Activated B cell treated with CpG ODN at 0.5 μM for 24 hours (primary cell): ENCODE measurements around the gene ZDHHC8. TPM values are rescaled to one million over a fixed set of nuclear protein-coding genes. Genes with fewer than 3 reads are reported as not detected.

ENCODE experiments used
- ATAC-seq: fragments of 200-7000 bp; cut with Tn5 transposase; one replicate; pipeline ENCODE4 v1.10.0; 2021; ENCODE audit warnings: low read depth, mild to moderate bottlenecking, moderate library complexity
- CTCF ChIA-PET: fragments of 350-600 bp; sonication (Branson Sonifier 250); formaldehyde crosslinking; loops from one replicate; lab custom pipeline; 2021; ENCODE audit warnings: antibody characterized with exemption; lab: Charles Lee
- POLR2A ChIA-PET: fragments of 350-600 bp; sonication (Branson Sonifier 250); formaldehyde crosslinking; loops from one replicate; lab custom pipeline; 2021; ENCODE audit warnings: antibody characterized with exemption; lab: Charles Lee
- DNase-seq: peaks from one replicate; pipeline ENCODE4 v3.0.0; 2022
- H3K27ac Mint-ChIP-seq: one replicate; pipeline ENCODE4 v1.8.0; 2020; ENCODE audit warnings: mixed read lengths
- H3K27me3 Mint-ChIP-seq: one replicate; pipeline ENCODE4 v1.8.0; 2021; ENCODE audit warnings: mixed read lengths
- H3K36me3 Mint-ChIP-seq: one replicate; pipeline ENCODE4 v1.8.0; 2021; ENCODE audit warnings: low read depth, mixed read lengths
- H3K4me1 Mint-ChIP-seq: one replicate; pipeline ENCODE4 v1.8.0; 2021; ENCODE audit warnings: mixed read lengths
- H3K4me3 Mint-ChIP-seq: one replicate; pipeline ENCODE4 v1.8.0; 2020; ENCODE audit warnings: mild to moderate bottlenecking, mixed read lengths
- H3K9me3 Mint-ChIP-seq: one replicate; pipeline ENCODE4 v1.8.0; 2020; ENCODE audit warnings: mixed read lengths
- CTCF ChIP-seq: fragments of 200-600 bp; IDR thresholded peaks from one replicate; pipeline ENCODE4 v1.8.0; 2022; ENCODE audit warnings: antibody characterized with exemption, mild to moderate bottlenecking
- intact Hi-C: fragments of 100-400 bp; cut with micrococcal nuclease; formaldehyde crosslinking; loops from one replicate; pipeline ENCODE4 v1.15.1; 2024
- total RNA-seq: library from RNA; stranded (reverse); gene quantifications from 2 replicates; pipeline ENCODE4 v1.2.3, GENCODE V29; 2022

Gene ZDHHC8
- total RNA-seq, 1 donor from 2014 or later: 65.6 TPM

- intact Hi-C loops: no loop called here
- TF ChIP-seq CTCF: no peak
- ChIA-PET POLR2A (no interaction called here), CTCF (no interaction called here)
- Mint-ChIP-seq H3K4me1 (peaks cover 42% of the 10 kb centered on the region), H3K4me3 (no peak overlapping the region), H3K27ac (no peak overlapping the region), H3K27me3 (no peaks in the 10 kb centered on the region), H3K36me3 (peaks cover 6% of the 10 kb centered on the region), H3K9me3 (no peaks in the 10 kb centered on the region)
- ATAC-seq (no peak), DNase-seq (no peak)
Measured at GRCh38 chr22:20135265-20135664, 3.7 kb downstream of the ZDHHC8 start.

- Mint-ChIP-seq H3K4me1 (peaks cover 41% of the 10 kb centered on the region), H3K4me3 (no peak overlapping the region), H3K27me3 (no peaks in the 10 kb centered on the region), H3K27ac (no peak overlapping the region), H3K9me3 (no peaks in the 10 kb centered on the region), H3K36me3 (peaks cover 6% of the 10 kb centered on the region)
- no peak for ATAC-seq
- ChIA-PET POLR2A (no interaction called here), CTCF (no interaction called here)
- no peak for DNase-seq
- TF ChIP-seq CTCF: no peak
- intact Hi-C loops: no loop called here
Measured at GRCh38 chr22:20135806-20136602, 4.4 kb downstream of the ZDHHC8 start.

- Mint-ChIP-seq H3K4me3 (no peak overlapping the region), H3K27ac (no peak overlapping the region)
Measured at GRCh38 chr22:20136603-20136873, 4.9 kb downstream of the ZDHHC8 start.

GRCh38 chr22:20137113-20137512, 5.5 kb downstream of the ZDHHC8 start:
- intact Hi-C loops: no loop called here
- no peaks in the 10 kb centered on the region for H3K27me3 Mint-ChIP-seq
- CTCF ChIA-PET: no interaction called here
- POLR2A ChIA-PET: no interaction called here
- H3K9me3 Mint-ChIP-seq: no peaks in the 10 kb centered on the region
- H3K4me1 Mint-ChIP-seq: peaks cover 41% of the 10 kb centered on the region
- ATAC-seq (no peak), DNase-seq (no peak)
- no peak for TF ChIP-seq CTCF
- no peak overlapping the region for H3K27ac Mint-ChIP-seq
- no peak overlapping the region for H3K4me3 Mint-ChIP-seq
- H3K36me3 Mint-ChIP-seq: peaks cover 6% of the 10 kb centered on the region

More at GRCh38 chr22:20136603-20136873, 4.9 kb downstream of the ZDHHC8 start:
- no peak for DNase-seq
- peaks cover 41% of the 10 kb centered on the region for H3K4me1 Mint-ChIP-seq
- TF ChIP-seq CTCF: no peak
- POLR2A ChIA-PET: no interaction called here
- H3K36me3 Mint-ChIP-seq: peaks cover 6% of the 10 kb centered on the region
- no peaks in the 10 kb centered on the region for H3K27me3 Mint-ChIP-seq
- intact Hi-C loops: no loop called here
- CTCF ChIA-PET: no interaction called here
- no peaks in the 10 kb centered on the region for H3K9me3 Mint-ChIP-seq
- ATAC-seq: no peak

GRCh38 chr22:20137671-20138416, 6.2 kb downstream of the ZDHHC8 start:
- intact Hi-C loops: no loop called here
- Mint-ChIP-seq H3K27me3 (no peaks in the 10 kb centered on the region), H3K4me1 (peaks cover 37% of the 10 kb centered on the region), H3K4me3 (no peak overlapping the region), H3K36me3 (peaks cover 6% of the 10 kb centered on the region), H3K27ac (no peak overlapping the region), H3K9me3 (no peaks in the 10 kb centered on the region)
- ATAC-seq: no peak
- no peak for TF ChIP-seq CTCF
- ChIA-PET POLR2A (no interaction called here), CTCF (no interaction called here)
- DNase-seq: no peak
